HepG2 (cell line): ENCODE data around the gene MBD2. TPM values are rescaled to one million over a fixed set of nuclear protein-coding genes. Genes with fewer than 3 reads are reported as not detected.

ENCODE experiments used
- ATAC-seq: fragments of 200-7000 bp; cut with Tn5 transposase; 3 replicates; pipeline ENCODE4 v1.9.1; 2020; ENCODE audit warnings: mild to moderate bottlenecking, moderate library complexity
- BruUV-seq: library from RNA; stranded (reverse); fragments of 400-500 nt; replicated peaks from 2 replicates; lab custom pipeline; 2021; lab: Mats Ljungman, UMichigan
- CTCF ChIA-PET: fragments of 300-600 bp; formaldehyde crosslinking; extraction: SDS; loops from one replicate; lab custom pipeline; 2021; ENCODE audit warnings: low total read pairs, inconsistent platforms, low intra/inter-chr PET ratio; lab: Yijun Ruan, JAX
- POLR2A ChIA-PET: fragments of 350-600 bp; sonication (Branson Sonifier 250); formaldehyde crosslinking; loops from one replicate; lab custom pipeline; 2020; ENCODE audit warnings: antibody characterized with exemption, inconsistent platforms; lab: Yijun Ruan, JAX
- DNase-seq: peaks from one replicate; pipeline ENCODE4 v3.0.0-alpha.2; 2015; ENCODE audit warnings: low spot score
- FAIRE-seq: peaks from 3 replicates; lab custom pipeline; 2011; peaks lifted over from hg19 to GRCh38; lab: Jason Lieb, UNC
- H2AFZ ChIP-seq: one replicate; pipeline ENCODE4 v1.6.1; 2011; ENCODE audit warnings: low read length, inconsistent platforms
- H3K27ac ChIP-seq: fragments of 300-600 bp; 3 replicates; pipeline ENCODE4 v1.8.0; 2011; ENCODE audit warnings: mixed run types, mild to moderate bottlenecking, mixed read lengths, low read length, inconsistent platforms; ENCODE audit not compliant: insufficient read depth; ENCODE audit errors: extremely low read length
- H3K27me3 ChIP-seq, 2 experiments: fragments of 200-600 bp in 1 of 2; 2 replicates in 1 of 2; 3 replicates in 1 of 2; pipeline versions ENCODE4 v1.6.0 to v1.8.0; 2011; ENCODE audit warnings: low read length in 2 of 2, mild to moderate bottlenecking in 2 of 2, moderate library complexity in 2 of 2, inconsistent platforms in 1 of 2; ENCODE audit not compliant: insufficient read depth in 2 of 2, control insufficient read depth in 1 of 2
- H3K36me3 ChIP-seq, 2 experiments: fragments of 200-600 bp in 1 of 2; replicated peaks in 1 of 2; 2 replicates in 1 of 2; 3 replicates in 1 of 2; pipeline versions ENCODE4 v1.5.1 to v1.8.0; 2011; ENCODE audit warnings: low read length in 2 of 2, inconsistent platforms in 1 of 2; ENCODE audit not compliant: insufficient read depth in 2 of 2, control insufficient read depth in 1 of 2
- H3K4me1 ChIP-seq: 2 replicates; pipeline ENCODE4 v1.5.1; 2012; ENCODE audit warnings: low read length, inconsistent platforms; ENCODE audit not compliant: insufficient read depth
- H3K4me2 ChIP-seq: 2 replicates; pipeline ENCODE4 v1.6.0; 2011; ENCODE audit warnings: low read depth, low read length, inconsistent platforms
- H3K4me3 ChIP-seq, 3 experiments: fragments of 200-600 bp in 1 of 3; sonication (generic), shearing (Covaris generic) in 1 of 3; replicated peaks in 1 of 3; 2 replicates each; pipeline ENCODE4 v1.5.1; 2011 to 2016; ENCODE audit warnings: low read length in 3 of 3, inconsistent platforms in 2 of 3, low read depth in 2 of 3, mild to moderate bottlenecking in 2 of 3, control low read depth in 1 of 3, mixed read lengths in 1 of 3; ENCODE audit not compliant: insufficient read depth in 1 of 3
- H3K79me2 ChIP-seq: one replicate; pipeline ENCODE4 v1.6.1; 2011; ENCODE audit warnings: low read length, inconsistent platforms; ENCODE audit not compliant: insufficient read depth
- H3K9ac ChIP-seq: 2 replicates; pipeline ENCODE4 v1.6.0; 2011; ENCODE audit warnings: mild to moderate bottlenecking, low read depth, low read length, inconsistent platforms; ENCODE audit not compliant: insufficient read depth
- H3K9me3 ChIP-seq: 2 replicates; pipeline ENCODE4 v1.5.1; 2012; ENCODE audit warnings: mild to moderate bottlenecking, low read length
- H4K20me1 ChIP-seq: 2 replicates; pipeline ENCODE4 v1.6.0; 2011; ENCODE audit warnings: inconsistent platforms, mild to moderate bottlenecking, low read length, moderate library complexity; ENCODE audit not compliant: insufficient read depth
- ARNT ChIP-seq: fragments of 450-650 bp; IDR thresholded peaks from 2 replicates; pipeline ENCODE4 v1.6.1; 2017
- ATF3 ChIP-seq: sonication (generic); formaldehyde crosslinking; IDR thresholded peaks from 2 replicates; pipeline ENCODE4 v1.4.0; 2020; ENCODE audit warnings: missing genetic modification reagents
- BCL3 ChIP-seq: sonication (generic); formaldehyde crosslinking; IDR thresholded peaks from 2 replicates; pipeline ENCODE4 v1.5.1; 2020; ENCODE audit warnings: mild to moderate bottlenecking, missing genetic modification reagents, moderate library complexity
- CBX5 ChIP-seq: sonication (generic); formaldehyde crosslinking; IDR thresholded peaks from 2 replicates; pipeline ENCODE4 v1.4.0; 2020; ENCODE audit warnings: missing genetic modification reagents, borderline replicate concordance
- CSRNP2 ChIP-seq: sonication (generic); formaldehyde crosslinking; conservative IDR thresholded peaks from 2 replicates; pipeline ENCODE4 v1.8.0; 2022; ENCODE audit warnings: low read depth, missing genetic modification reagents
- EEA1 ChIP-seq: sonication (generic); formaldehyde crosslinking; IDR thresholded peaks from 2 replicates; pipeline ENCODE4 v1.5.1; 2020; ENCODE audit warnings: mild to moderate bottlenecking, missing genetic modification reagents, borderline replicate concordance
- FOXK1 ChIP-seq: sonication (generic); formaldehyde crosslinking; IDR thresholded peaks from 2 replicates; pipeline ENCODE4 v1.4.0; 2020; ENCODE audit warnings: low read depth, missing genetic modification reagents, borderline replicate concordance
- POLR2A ChIP-seq, 2 experiments: IDR thresholded peaks; 2 replicates each; pipeline ENCODE4 v1.6.1; 2011; ENCODE audit warnings: low read depth in 2 of 2, low read length in 2 of 2, mild to moderate bottlenecking in 1 of 2, moderate library complexity in 1 of 2; ENCODE audit not compliant: insufficient read depth in 1 of 2
- ZBTB49 ChIP-seq: sonication (generic); formaldehyde crosslinking; IDR thresholded peaks from 2 replicates; pipeline ENCODE4 v1.4.0; 2020; ENCODE audit warnings: missing genetic modification reagents, borderline replicate concordance
- ZMAT3 ChIP-seq: sonication (generic); formaldehyde crosslinking; conservative IDR thresholded peaks from 2 replicates; pipeline ENCODE4 v1.7.0; 2021; ENCODE audit warnings: missing genetic modification reagents
- ZNF460 ChIP-seq: sonication (generic); formaldehyde crosslinking; IDR thresholded peaks from 2 replicates; pipeline ENCODE4 v1.5.1; 2020; ENCODE audit warnings: missing genetic modification reagents, mild to moderate bottlenecking, borderline replicate concordance
- ZNF570 ChIP-seq: sonication (generic); formaldehyde crosslinking; IDR thresholded peaks from 2 replicates; pipeline ENCODE4 v1.4.0; 2020; ENCODE audit warnings: mild to moderate bottlenecking, missing genetic modification reagents, borderline replicate concordance
- ZNF644 ChIP-seq: IDR thresholded peaks from 2 replicates; pipeline ENCODE4 v1.6.1; 2016; ENCODE audit warnings: low read depth
- ZNF737 ChIP-seq: sonication (generic); formaldehyde crosslinking; IDR thresholded peaks from 2 replicates; pipeline ENCODE4 v1.5.0; 2020; ENCODE audit warnings: missing genetic modification reagents, mild to moderate bottlenecking, borderline replicate concordance
- ZNF83 ChIP-seq: sonication (generic); formaldehyde crosslinking; IDR thresholded peaks from 2 replicates; pipeline ENCODE4 v1.4.0; 2020; ENCODE audit warnings: missing genetic modification reagents, mild to moderate bottlenecking, borderline replicate concordance
- WGBS: methylation state at CpG from one replicate; pipeline ENCODE4 v1.1.6; 2017; ENCODE audit warnings: low lambda C conversion rate; 5-methylcytosine and 5-hydroxymethylcytosine counted together
- in situ Hi-C: cut with HindIII; loops from 2 replicates; pipeline ENCODE4 v1.10.0; 2017; ENCODE audit warnings: low pct_unique_long_range_greater_than_20kb; ENCODE audit not compliant: extremely low pct_ligation_motif_present
- intact Hi-C: fragments of 100-400 bp; cut with micrococcal nuclease; formaldehyde crosslinking; loops from one replicate; pipeline ENCODE4 v1.10.0; 2022; ENCODE audit not compliant: unreplicated experiment
- polyA plus RNA-seq, 8 experiments: library from polyadenylated mRNA; depleted of rRNA in 3 of 8; stranded (reverse) in 7 of 8; unstranded in 1 of 8; fragments of >200 nt; fragmentation: Illumina TruSeq in 4 of 8; extraction: Trizol in 4 of 8; gene quantifications; 2 replicates each; pipeline versions ENCODE4 v1.2.1 to v1.2.3, GENCODE V29; 2011 to 2016; ENCODE audit warnings: low read depth in 4 of 8, missing spikeins in 1 of 8, mixed read lengths in 1 of 8; ENCODE audit not compliant: insufficient read depth in 1 of 8
- total RNA-seq, 5 experiments: library from RNA; depleted of rRNA; stranded (reverse); fragments of >200 nt; fragmentation: Illumina TruSeq; extraction: Trizol; gene quantifications; 2 replicates each; pipeline ENCODE4 v1.2.3, GENCODE V29; 2016; ENCODE audit warnings: low read depth in 1 of 5

Gene MBD2
- total and polyA plus RNA-seq, 2 of the 13 experiments (the other 11 are each of a cell fraction or from before 2014, with no cell fraction given): 19.1 to 38.5 TPM

- no peak for TF ChIP-seq CBX5
Measured at GRCh38 chr18:54215069-54215468, 9.4 kb downstream of the MBD2 start (continued).

GRCh38 chr18:54210463-54210862, 14.0 kb downstream of the MBD2 start:
- BruUV-seq: no TSS peak
- POLR2A ChIA-PET: no interaction called here

More at GRCh38 chr18:54210463-54210862, 14.0 kb downstream of the MBD2 start:
- DNase-seq (no peak), FAIRE-seq (no peak), ATAC-seq (no peak)
- WGBS: 100% methylated on average over 1 of the region's 1 CpG
- no peak overlapping the region for H3K27ac ChIP-seq
- H3K4me2 ChIP-seq: no peak overlapping the region
- H3K9me3 ChIP-seq: no peaks in the 10 kb centered on the region
- no peak overlapping the region for H2AFZ ChIP-seq
- no peaks in the 10 kb centered on the region for H3K36me3 ChIP-seq
- H3K27me3 ChIP-seq: no peaks in the 10 kb centered on the region
- no peak for TF ChIP-seq CSRNP2 (CRISPR knock-in tag)
- no peak for TF ChIP-seq ZBTB49
- no peak for TF ChIP-seq POLR2A (IDR thresholded peaks at IDR 0.05; ENCODE audit: insufficient read depth in 1 of 2, low read depth in 2 of 2, low read length in 2 of 2)
- TF ChIP-seq ZNF570: no peak
- no peak for TF ChIP-seq ZNF737 (CRISPR knock-in tag)
- TF ChIP-seq FOXK1: no peak
- no peak for TF ChIP-seq ZNF460 (CRISPR knock-in tag)
- no peak for TF ChIP-seq BCL3 (CRISPR knock-in tag)
- no peak for TF ChIP-seq ARNT
- no peak for TF ChIP-seq EEA1 (CRISPR knock-in tag)
- TF ChIP-seq ZNF644 (CRISPR knock-in tag): no peak
- TF ChIP-seq ZMAT3: no peak
- no peak for TF ChIP-seq ATF3 (CRISPR knock-in tag)
- TF ChIP-seq ZNF83 (CRISPR knock-in tag): no peak
- H4K20me1 ChIP-seq: peaks cover 3% of the 10 kb centered on the region; the same call in 1 of the 2 replicates
- H3K4me1 ChIP-seq: peaks cover 35% of the 10 kb centered on the region
- H3K79me2 ChIP-seq: peaks cover 79% of the 10 kb centered on the region
- no peak overlapping the region for H3K4me3 ChIP-seq
- intact Hi-C loops: no loop called here
- in situ Hi-C loops: no loop called here
- CTCF ChIA-PET: no interaction called here
- H3K9ac ChIP-seq: no peak overlapping the region
